Esophagus muscularis mucosa (tissue), 4 donors: ENCODE data around the gene CAPN8. TPM values are rescaled to one million over a fixed set of nuclear protein-coding genes. Genes with fewer than 3 reads are reported as not detected.

Source experiments
- DNase-seq: peaks from one replicate; pipeline ENCODE4 v3.0.0-alpha.2; 2017; ENCODE audit errors: extremely low spot score
- H3K27ac ChIP-seq, 4 donors: fragments of 200-600 bp; sonication (generic); replicated peaks in 1 of 4; 1 replicate in 3 of 4; 2 replicates in 1 of 4; pipeline ENCODE4 v1.5.1; 2016 to 2019; ENCODE audit warnings: mild to moderate bottlenecking in 1 of 4
- H3K27me3 ChIP-seq, 4 donors: fragments of 200-600 bp; sonication (generic); one replicate each; pipeline versions ENCODE4 v1.5.1 to v1.6.0; 2016 to 2019
- H3K36me3 ChIP-seq, 4 donors: fragments of 200-600 bp; sonication (generic); one replicate each; pipeline ENCODE4 v1.5.1; 2016 to 2019
- H3K4me1 ChIP-seq, 4 donors: fragments of 200-600 bp; sonication (generic); one replicate each; pipeline ENCODE4 v1.5.1; 2016 to 2019
- H3K4me3 ChIP-seq, 4 donors: fragments of 200-600 bp; sonication (generic); 1 replicate in 2 of 4; 2 replicates in 2 of 4; pipeline ENCODE4 v1.5.1; 2016 to 2019; ENCODE audit warnings: mild to moderate bottlenecking in 4 of 4, moderate library complexity in 1 of 4
- H3K9me3 ChIP-seq, 4 donors: fragments of 200-600 bp; sonication (generic); 1 replicate in 3 of 4; 2 replicates in 1 of 4; pipeline ENCODE4 v1.5.1; 2016 to 2019
- EP300 ChIP-seq: sonication (generic); formaldehyde crosslinking; IDR thresholded peaks from one replicate; pipeline ENCODE4 v1.6.1; 2017; ENCODE audit warnings: antibody characterized with exemption
- POLR2A ChIP-seq: fragments of 450-650 bp; IDR thresholded peaks from one replicate; pipeline ENCODE4 v1.6.1; 2017; ENCODE audit warnings: antibody characterized with exemption, moderate library complexity, mild to moderate bottlenecking, low read depth
- POLR2AphosphoS5 ChIP-seq, 2 donors: sonication (generic); formaldehyde crosslinking; IDR thresholded peaks; one replicate each; pipeline ENCODE4 v1.6.1; 2017; ENCODE audit warnings: antibody characterized with exemption in 2 of 2
- WGBS: methylation state at CpG from one replicate; pipeline ENCODE4 v1.1.5; 2018; 5-methylcytosine and 5-hydroxymethylcytosine counted together
- intact Hi-C: fragments of 100-400 bp; cut with DNase I; formaldehyde crosslinking; loops from one replicate; pipeline ENCODE4 v1.15.1; 2023
- total RNA-seq, 4 donors: library from RNA; depleted of rRNA; stranded (reverse); fragments of >200 nt; gene quantifications; one replicate each; pipeline versions ENCODE4 v1.1.0 to v1.2.1, GENCODE V29; 2016
- TF ChIP-seq, protein P1 (sequence below), 3 experiments: fragments of 200-600 bp in 2 of 3; fragments of 450-650 bp in 1 of 3; sonication (generic) in 2 of 3; IDR thresholded peaks; one replicate each; pipeline ENCODE4 v1.5.1; 2017 to 2019; ENCODE audit warnings: antibody characterized with exemption in 3 of 3, mild to moderate bottlenecking in 2 of 3, moderate library complexity in 1 of 3

Gene CAPN8
- total RNA-seq, 4 donors from 2014 or later, result 1.0 TPM; not detected in 3

DNA sequence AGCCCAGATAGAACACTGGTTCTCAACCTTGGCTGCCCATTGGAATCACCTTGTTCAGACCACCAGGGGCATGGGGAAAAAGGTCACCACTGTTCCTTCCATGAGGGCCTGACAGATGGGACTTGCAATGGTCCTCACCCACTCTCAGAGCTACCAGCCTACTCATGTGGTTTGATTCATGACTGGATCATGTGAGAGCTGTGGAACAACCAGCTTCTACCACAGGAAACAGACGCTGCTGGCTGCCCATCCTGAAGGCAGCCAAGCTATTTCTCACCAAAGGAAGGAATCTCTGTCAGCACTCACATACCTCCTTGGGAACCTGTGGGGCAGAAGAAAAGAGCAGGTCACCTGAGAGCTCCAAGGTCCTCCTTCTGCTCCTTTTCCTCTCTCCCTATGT lies 53.6 kb downstream of the CAPN8 start:
- no peak overlapping the region for H3K27ac ChIP-seq
- no peaks in the 10 kb centered on the region for H3K36me3 ChIP-seq
- WGBS, result 30% methylated on average over 1 of the region's 1 CpG
- H3K9me3 ChIP-seq, result no peaks in the 10 kb centered on the region
- no peaks in the 10 kb centered on the region for H3K27me3 ChIP-seq
- H3K4me3 ChIP-seq, result no peak overlapping the region
- no peak for DNase-seq
- intact Hi-C loops, result no loop called here
- TF ChIP-seq, protein P1, sequence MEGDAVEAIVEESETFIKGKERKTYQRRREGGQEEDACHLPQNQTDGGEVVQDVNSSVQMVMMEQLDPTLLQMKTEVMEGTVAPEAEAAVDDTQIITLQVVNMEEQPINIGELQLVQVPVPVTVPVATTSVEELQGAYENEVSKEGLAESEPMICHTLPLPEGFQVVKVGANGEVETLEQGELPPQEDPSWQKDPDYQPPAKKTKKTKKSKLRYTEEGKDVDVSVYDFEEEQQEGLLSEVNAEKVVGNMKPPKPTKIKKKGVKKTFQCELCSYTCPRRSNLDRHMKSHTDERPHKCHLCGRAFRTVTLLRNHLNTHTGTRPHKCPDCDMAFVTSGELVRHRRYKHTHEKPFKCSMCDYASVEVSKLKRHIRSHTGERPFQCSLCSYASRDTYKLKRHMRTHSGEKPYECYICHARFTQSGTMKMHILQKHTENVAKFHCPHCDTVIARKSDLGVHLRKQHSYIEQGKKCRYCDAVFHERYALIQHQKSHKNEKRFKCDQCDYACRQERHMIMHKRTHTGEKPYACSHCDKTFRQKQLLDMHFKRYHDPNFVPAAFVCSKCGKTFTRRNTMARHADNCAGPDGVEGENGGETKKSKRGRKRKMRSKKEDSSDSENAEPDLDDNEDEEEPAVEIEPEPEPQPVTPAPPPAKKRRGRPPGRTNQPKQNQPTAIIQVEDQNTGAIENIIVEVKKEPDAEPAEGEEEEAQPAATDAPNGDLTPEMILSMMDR (IDR thresholded peaks at IDR 0.05), result no peak
- no peak for TF ChIP-seq EP300
- TF ChIP-seq POLR2AphosphoS5 (IDR thresholded peaks at IDR 0.05), result no peak
- no peak for TF ChIP-seq POLR2A
- H3K4me1 ChIP-seq, result no peaks in the 10 kb centered on the region

DNA sequence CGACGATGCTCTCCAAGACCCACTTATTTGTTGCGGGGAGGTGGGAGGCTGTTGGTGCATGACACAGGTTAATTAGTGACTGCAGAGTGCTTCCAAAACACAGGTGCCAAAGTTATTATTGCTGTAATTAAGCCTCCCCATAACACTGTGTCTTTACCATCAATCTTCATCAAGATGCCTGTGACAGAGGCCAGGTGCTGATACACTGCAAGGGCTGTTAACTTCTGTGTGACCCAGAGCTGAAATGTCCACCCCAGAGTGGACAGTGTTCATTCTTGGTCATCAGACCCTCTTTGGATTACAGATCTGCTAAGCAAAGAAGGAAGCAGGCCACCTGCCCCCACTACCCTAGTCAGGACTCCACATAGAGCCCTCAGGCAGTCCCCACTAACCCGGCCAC lies 55.5 kb downstream of the CAPN8 start:
- Histone ChIP-seq H3K27me3 (no peaks in the 10 kb centered on the region), H3K27ac (no peak overlapping the region), H3K9me3 (no peaks in the 10 kb centered on the region), H3K4me3 (no peak overlapping the region), H3K4me1 (no peaks in the 10 kb centered on the region), H3K36me3 (no peaks in the 10 kb centered on the region)
- 100% methylated on average over 3 of the region's 4 CpGs for WGBS
- DNase-seq, result no peak
- intact Hi-C loops, result no loop called here
- TF ChIP-seq POLR2AphosphoS5 (IDR thresholded peaks at IDR 0.05), result no peak
- TF ChIP-seq EP300, result no peak
- TF ChIP-seq, protein P1 (IDR thresholded peaks at IDR 0.05), result no peak

DNA sequence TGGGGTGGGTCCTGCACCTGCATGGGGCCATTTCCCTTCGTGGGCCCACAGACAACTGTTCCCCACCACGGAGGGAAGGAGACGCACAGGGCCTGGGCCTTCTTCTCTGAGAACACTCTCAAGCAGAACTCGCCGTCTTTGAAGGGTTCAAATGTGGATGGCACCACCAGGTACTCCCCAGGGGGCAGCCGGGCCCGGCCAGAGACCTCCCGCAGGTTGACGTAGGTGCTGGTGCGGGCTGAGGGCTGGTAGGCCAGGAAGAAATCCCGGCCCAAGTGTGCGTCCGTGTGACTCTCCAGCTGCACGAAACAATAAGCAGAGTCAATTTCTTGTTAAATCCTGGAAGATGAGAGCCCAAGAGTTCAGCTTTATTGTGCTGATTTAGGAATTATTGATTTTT lies 56.4 kb downstream of the CAPN8 start:
- no peaks in the 10 kb centered on the region for H3K9me3 ChIP-seq
- TF ChIP-seq EP300 (no peak), POLR2AphosphoS5 (IDR thresholded peaks at IDR 0.05) (no peak), POLR2A (no peak)
- no peaks in the 10 kb centered on the region for H3K27me3 ChIP-seq
- H3K27ac ChIP-seq, result no peak overlapping the region
- WGBS, result 99% methylated on average over 7 of the region's 14 CpGs
- H3K36me3 ChIP-seq, result no peaks in the 10 kb centered on the region
- DNase-seq, result no peak
- intact Hi-C loops, result no loop called here
- no peaks in the 10 kb centered on the region for H3K4me1 ChIP-seq
- H3K4me3 ChIP-seq, result no peak overlapping the region

DNA sequence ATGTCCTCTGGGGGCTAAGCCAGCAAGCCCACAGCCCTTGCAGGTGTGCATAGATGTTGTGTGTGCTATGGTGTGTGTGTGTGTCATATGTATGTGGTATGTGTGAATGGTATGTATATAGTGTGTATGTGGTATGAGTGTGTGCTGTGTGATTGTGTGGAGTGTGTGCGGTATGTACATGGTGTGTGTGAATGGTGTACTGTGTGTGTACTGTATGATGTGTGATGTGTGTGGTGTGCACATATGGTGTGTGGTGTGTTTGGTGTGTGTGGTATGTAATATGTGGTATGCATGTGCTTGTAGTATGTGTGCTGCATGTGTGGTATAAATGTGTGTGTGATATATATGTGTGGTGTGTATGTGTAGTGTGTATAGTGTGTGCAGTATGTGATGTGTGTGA lies 107.0 kb downstream of the CAPN8 start:
- intact Hi-C loops, result no loop called here
- Histone ChIP-seq H3K36me3 (no peaks in the 10 kb centered on the region), H3K27ac (no peak overlapping the region)

DNA sequence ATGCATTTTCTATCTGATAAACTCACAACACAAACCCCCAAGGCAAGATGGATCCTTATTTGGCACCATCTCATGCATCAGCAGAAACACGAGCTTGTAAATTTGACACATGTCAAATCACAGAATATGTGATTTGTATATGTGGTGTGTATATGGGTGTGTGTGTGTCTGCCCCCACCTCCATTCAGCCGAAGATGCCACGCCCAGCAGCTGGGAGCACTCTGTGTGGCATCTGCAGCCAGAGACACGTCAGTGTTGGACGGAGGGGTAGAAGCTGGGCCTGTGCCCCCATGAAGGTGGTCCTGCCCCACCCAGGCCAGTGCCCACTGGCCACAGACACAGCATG lies 108.4 kb downstream of the CAPN8 start:
- Histone ChIP-seq H3K27ac (no peak overlapping the region), H3K4me3 (no peak overlapping the region), H3K27me3 (no peaks in the 10 kb centered on the region), H3K4me1 (no peaks in the 10 kb centered on the region), H3K36me3 (no peaks in the 10 kb centered on the region), H3K9me3 (no peaks in the 10 kb centered on the region)
- intact Hi-C loops, result no loop called here
- TF ChIP-seq POLR2A (no peak), POLR2AphosphoS5 (IDR thresholded peaks at IDR 0.05) (no peak), EP300 (no peak)
- TF ChIP-seq, protein P1 (IDR thresholded peaks at IDR 0.05), result no peak
- no peak for DNase-seq
- WGBS, result 80% methylated on average over 5 of the region's 5 CpGs

More for the DNA sequence above, 107.0 kb downstream of the CAPN8 start:
- TF ChIP-seq EP300 (no peak), POLR2A (no peak), POLR2AphosphoS5 (IDR thresholded peaks at IDR 0.05) (no peak)
- TF ChIP-seq, protein P1 (IDR thresholded peaks at IDR 0.05), result no peak
- no peaks in the 10 kb centered on the region for H3K9me3 ChIP-seq
- no peaks in the 10 kb centered on the region for H3K4me1 ChIP-seq
- H3K4me3 ChIP-seq, result no peak overlapping the region
- 89% methylated on average over 1 of the region's 1 CpG for WGBS
- no peaks in the 10 kb centered on the region for H3K27me3 ChIP-seq
- no peak for DNase-seq
